DND-41 (cell line): ENCODE data around the gene IL21R.

Experiments
- CTCF ChIP-seq: IDR thresholded peaks from 2 replicates; pipeline ENCODE4 v1.5.1; 2012; ENCODE audit warnings: borderline replicate concordance, low read length, moderate library complexity, mild to moderate bottlenecking; ENCODE audit not compliant: poor library complexity, severe bottlenecking; ENCODE audit errors: extremely low read depth
- EZH2 ChIP-seq: IDR thresholded peaks from 3 replicates; pipeline ENCODE4 v1.6.1; 2012; ENCODE audit warnings: borderline replicate concordance, low read depth, mild to moderate bottlenecking, moderate library complexity, low read length, inconsistent platforms; ENCODE audit not compliant: severe bottlenecking

GRCh38 chr16:27486344-27486743 is 84.4 kb downstream of the IL21R start:
- TF ChIP-seq CTCF (no peak), EZH2 (no peak)
